DMS79 treated with DMSO at 0.1 percent for 48 hours (cell line): ENCODE measurements around the gene DDX39A.
"Not testable (repeated sequence)": the region's sequence is repeated elsewhere in the genome, so short reads cannot be mapped to it uniquely, and the experiment has no call there.

Source experiments
- DNase-seq: peaks from one replicate; lab custom pipeline; 2025; lab: John Stamatoyannopoulos, UW

Gene DDX39A

DNA sequence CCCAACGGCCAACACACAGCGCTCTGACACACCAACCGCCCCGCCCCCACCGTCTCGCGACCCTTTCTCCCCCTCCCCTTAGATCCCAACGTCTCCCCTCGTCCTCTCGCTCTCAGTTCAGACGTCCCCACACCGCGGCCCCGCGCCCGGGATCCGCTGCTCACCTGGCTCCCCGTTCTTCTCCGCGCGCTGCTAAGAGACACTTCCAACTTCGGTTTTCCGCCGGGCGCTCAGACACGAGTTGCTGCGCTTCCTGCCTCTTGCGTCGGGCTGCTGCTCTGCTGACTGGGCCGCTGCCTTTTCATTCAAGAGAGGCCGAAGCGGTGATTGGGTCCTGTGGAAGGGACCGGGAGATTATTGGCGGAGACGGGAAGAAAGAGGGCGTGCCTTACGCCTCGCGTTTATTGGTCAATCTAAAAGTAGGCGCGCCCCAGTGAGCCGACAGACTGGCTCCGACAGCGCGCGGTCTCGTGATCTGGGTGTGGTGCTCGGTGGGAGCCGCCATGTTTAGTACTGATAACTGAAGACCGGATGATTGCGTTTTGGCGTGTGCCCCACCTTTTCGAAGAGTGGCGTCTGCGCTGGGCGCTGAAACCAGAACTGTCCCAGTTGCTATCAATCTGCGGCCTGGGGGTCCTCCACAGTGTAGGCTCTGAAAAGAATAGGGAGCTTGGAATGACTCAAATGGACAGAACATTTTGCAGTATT lies at the start of gene DDX39A:
Gene DDX39A (minus strand): TSS at position 236 of the 708 bp plus-strand sequence. CDS start 6,121 bp downstream, outside the sequence.
- peak; percentile 99 for DNase-seq

GRCh38 chr19:14467816-14468215 lies 48.7 kb upstream of the DDX39A start:
- no peak for DNase-seq

DNA sequence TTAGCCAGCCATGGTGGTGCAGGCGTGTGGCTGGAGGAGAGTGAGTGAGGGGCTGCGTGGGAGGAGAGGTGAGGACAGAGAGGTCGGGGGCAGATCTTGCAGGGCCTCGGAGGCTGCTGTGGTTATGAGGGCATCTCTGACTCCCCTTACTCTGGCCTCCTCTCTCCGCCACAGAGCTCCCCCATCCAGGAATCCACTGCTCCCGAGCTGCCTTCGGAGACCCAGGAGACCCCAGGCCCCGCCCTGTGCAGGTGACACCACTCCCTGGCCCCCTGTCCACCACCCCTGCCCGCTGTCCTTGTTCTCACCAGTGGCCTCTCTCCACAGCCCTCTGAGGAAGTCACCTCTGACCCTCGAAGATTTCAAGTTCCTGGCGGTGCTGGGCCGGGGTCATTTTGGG lies 48.2 kb upstream of the DDX39A start:
- DNase-seq = no peak

DNA sequence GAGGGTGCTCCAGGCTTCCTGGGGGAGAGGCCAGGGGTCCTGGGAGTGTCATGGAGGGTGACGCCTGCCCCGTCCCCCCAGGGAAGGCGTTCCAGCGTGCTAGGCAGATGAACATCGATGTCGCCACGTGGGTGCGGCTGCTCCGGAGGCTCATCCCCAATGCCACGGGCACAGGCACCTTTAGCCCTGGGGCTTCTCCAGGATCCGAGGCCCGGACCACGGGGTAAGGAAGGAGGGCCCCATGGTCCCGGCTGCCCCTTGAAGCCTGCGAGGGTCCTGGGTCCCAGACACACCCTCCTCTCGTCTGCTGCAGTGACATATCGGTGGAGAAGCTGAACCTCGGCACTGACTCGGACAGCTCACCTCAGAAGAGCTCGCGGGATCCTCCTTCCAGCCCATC lies 44.6 kb upstream of the DDX39A start:
- DNase-seq = no peak

DNA sequence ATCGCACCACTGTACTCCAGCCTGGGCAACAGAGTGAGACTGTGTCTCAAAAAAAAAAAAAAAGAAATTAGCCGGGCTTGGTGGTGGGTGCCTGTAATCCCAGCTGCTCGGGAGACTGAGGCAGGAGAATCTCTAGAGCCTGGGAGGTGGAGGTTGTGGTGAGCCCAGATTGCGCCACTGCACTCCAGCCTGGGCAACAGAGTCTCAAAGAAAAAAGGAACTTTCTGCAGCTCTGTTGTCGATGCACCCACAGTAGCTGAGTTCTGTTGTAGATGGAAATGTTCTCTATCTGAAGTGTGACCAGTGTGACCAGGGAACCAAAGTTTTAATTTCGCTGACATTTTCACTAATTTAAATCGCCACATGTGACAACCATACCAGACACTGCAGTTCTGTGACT lies 43.3 kb upstream of the DDX39A start:
- DNase-seq = not testable (repeated sequence)

GRCh38 chr19:14460935-14461334 lies 41.8 kb upstream of the DDX39A start:
- DNase-seq = no peak

DNA sequence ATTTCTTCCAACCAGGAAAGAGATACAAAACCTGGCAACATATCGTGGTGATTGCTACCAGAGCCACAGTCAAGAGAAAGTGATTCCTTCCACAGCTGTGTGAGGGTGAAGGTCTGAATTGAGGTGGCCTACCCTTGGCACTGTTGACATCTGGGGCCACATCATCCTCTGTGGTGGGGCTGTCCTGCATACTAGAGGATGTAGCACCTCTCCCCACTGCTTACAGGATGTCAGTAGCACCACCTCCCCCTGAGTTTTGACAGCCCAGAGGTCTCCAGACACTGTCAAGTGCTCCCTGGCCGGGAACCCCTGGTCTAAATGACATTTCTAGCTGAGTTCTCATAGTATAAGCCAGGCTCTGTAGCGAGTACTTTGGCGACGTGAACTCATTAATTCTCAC lies 40.6 kb upstream of the DDX39A start:
- DNase-seq = no peak

DNA sequence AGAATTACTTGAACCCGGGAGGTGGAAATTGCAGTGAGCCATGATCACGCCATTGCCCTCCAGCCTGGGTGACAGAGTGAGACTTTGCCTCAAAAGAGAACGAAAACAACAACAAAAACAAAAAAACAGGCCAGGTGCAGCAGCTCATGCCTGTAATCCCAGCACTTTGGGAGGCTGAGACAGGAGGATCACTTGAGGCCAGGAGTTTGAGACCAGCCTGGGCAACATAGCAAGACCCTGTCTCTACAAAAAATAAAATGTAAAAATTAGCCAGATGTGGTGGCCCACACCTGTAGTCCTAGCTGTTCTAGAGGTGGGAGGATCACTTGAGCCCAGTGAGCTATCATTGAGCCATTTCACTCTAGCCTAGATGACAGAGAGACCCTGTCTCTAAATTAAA lies 33.2 kb upstream of the DDX39A start:
- not testable (repeated sequence) for DNase-seq

DNA sequence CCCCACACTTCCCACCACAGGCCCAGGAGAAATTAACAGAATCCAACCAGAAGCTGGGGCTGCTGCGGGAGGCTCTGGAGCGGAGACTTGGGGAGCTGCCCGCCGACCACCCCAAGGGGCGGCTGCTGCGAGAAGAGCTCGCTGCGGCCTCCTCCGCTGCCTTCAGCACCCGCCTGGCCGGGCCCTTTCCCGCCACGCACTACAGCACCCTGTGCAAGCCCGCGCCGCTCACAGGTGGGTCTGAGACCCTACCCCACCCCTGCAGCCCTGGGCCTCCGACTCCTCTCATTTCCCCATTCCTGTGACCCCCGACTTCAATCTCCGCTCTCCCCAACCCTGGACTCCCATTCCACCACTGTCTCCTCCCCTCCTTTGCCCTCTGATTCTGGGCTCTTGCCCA lies 31.7 kb upstream of the DDX39A start:
- DNase-seq = no peak

- DNase-seq = no peak
Measured at GRCh38 chr19:14450168-14450874, 31.2 kb upstream of the DDX39A start.

DNA sequence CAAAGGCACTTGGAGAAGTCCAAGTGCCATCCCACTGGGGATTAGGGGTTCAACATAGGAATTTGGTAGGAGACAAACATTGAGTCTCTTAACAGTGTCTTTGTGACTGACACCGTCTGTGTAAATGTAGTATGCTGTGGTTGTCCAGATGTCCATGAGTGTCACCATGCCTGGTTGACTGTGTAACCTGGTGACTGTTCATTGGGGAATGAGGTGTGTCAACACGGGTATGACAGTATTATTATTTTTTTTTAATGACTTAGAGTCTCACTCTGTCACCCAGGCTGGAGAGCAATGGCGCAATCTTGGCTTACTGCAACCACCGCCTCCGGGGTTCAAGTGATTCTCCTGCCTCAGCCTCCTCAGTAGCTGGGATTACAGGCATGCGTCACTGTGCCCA lies 30.2 kb upstream of the DDX39A start:
- no peak for DNase-seq

DNA sequence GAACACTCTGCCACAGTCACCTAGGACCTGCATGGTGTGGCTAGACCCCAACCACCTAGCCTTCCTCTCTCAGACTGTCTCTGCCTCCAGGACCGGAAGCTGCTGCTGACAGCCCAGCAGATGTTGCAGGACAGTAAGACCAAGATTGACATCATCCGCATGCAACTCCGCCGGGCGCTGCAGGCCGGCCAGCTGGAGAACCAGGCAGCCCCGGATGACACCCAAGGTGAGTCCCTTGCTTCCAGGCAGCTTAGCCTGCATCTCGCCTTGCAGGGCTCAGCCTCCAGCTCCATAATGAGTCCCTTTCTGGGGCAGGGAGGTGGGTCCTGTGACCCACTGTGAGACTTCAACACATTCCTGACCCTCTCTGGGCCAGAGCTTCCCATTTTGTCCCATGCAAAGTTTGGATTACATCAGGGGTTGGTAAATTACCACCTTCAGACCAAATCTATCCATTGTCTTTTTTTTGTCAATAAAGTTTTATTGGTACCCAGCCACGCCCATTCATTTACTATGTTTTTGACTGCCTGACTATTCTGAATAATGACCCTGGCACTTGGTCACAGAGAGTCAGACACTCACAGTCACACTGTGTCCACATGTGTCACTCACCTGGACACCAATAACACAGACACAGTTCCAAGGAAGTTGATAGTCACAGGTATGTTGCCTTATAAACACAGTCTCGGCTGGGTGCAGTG lies 27.3 kb upstream of the DDX39A start:
- no peak for DNase-seq

DNA sequence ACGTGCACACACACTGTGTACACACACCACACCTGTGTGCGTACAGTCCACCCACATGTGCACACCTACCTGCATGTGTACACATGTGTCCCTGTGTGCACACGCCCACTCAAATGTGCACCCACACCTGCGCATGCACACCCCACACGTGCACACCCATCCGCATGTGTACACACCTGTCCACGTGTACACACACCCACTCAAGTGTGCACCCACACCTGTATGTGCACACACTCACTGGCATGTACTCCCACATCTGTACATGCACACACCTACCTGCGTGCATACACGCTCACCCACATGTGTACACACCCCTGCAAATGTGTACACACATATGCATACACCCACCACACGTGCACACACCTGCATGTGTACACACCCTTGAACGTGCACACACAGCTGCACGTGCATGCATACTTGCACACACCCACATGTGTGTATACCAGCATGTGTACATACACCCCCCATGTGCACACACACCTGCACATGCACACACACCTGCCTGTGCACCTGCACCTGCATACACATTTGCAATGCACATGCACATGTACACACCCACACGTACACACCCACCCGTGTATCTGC lies 24.6 kb upstream of the DDX39A start:
- DNase-seq = no peak

GRCh38 chr19:14442891-14443631 lies 23.9 kb upstream of the DDX39A start:
- DNase-seq = no peak

- no peak for DNase-seq
Measured at GRCh38 chr19:14441041-14441938, 22.1 kb upstream of the DDX39A start.

DNA sequence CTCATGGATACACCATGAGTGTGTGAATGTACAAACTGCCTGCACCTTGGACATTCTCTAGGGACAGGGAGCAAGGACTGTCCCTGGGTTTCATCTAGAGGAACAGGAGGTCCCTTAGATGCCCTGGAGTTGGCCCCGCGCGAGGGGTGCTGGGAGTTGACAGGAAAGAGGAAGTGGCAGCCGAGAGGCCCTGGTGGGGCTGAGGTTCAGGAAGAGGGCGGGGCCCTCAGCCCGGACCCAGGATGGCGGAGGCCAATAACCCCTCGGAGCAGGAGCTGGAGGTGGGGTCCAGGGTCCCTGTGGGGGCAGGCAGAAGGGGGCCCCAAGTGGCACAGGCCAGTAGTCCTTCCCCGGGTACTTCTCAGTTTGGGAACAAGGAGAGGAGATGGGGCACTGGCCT lies 20.9 kb upstream of the DDX39A start:
- no peak for DNase-seq

GRCh38 chr19:14439014-14439413 lies 19.9 kb upstream of the DDX39A start:
- DNase-seq = no peak

DNA sequence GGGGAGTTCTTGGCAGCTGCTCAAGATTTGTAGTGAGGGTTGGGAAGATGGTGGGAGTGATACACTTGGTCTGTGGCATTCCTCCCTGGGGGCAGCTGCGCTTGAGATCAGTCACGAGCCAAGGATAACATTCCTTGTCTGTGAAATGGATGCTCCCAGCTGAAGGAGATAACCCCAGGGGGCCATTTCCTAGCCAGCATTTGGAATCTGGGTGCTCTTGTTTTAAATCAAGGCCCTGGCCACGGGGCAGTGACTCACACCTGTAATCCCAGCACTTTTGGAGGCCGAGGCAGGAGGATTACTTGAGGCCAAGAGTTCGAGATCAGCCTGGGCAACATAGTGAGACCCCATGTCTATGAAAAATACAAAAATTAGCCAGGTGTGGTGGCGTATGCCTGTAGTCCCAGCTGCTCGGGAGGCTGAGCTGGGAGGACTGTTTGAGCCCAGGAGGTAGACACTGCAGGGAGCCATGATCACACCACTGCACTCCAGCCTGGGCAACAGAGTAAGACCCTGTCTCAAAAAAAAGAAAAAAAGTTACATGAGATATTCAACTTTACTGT lies 18.5 kb upstream of the DDX39A start:
- no peak for DNase-seq

DNA sequence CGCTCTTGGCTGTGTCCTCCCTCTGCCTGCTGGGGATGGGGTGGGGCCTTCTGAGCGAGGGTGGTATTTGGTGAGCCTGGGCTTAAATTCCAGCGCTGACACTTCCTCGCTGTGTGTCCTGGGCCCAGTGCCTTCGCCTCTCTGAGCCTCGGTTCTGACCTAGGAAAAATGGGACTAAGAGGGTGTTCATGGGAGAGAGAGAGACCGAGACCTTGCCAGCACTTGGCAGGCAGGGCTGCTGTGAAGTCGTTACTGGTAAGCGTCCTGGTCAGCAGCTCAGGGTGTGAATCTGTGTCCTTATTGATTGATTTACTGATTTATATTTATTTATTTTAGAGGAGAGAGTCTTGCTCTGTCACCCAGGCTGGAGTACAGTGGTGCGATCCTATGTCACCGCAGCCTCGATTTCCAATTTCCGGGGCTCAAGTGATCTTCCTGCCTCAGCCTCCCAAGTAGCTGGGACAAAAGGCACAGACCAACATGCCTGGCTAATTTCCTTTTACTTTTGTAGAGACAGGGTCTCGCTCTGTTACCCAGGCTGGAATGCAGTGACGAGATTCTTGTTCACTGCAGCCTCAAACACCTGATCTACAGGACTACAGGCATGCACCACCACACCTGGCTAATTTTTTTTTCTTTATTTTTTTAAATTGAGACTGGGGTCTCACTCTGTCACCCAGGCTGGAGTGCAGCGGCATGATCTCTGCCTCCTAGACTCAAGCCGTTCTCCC lies 16.3 kb upstream of the DDX39A start:
- DNase-seq = no peak
